ENCODE measurements around the gene UXS1. TPM values are rescaled to one million over a fixed set of nuclear protein-coding genes. Genes with fewer than 3 reads are reported as not detected.

UXS1 gene
- total RNA-seq, 1 donor from 2014 or later, result 38.0 TPM

- Mint-ChIP-seq H3K4me3 (no peak overlapping the region), H3K27ac (no peak overlapping the region), H3K9me3 (peaks cover 4% of the 10 kb centered on the region), H3K36me3 (peaks cover 55% of the 10 kb centered on the region), H3K4me1 (peaks cover 29% of the 10 kb centered on the region), H3K27me3 (ENCODE audit: insufficient read depth, low read depth) (no peaks in the 10 kb centered on the region)
- H3K4me2 ChIP-seq, result no peak overlapping the region
- no peak for DNase-seq (ENCODE audit: low spot score)
- no peaks in the 10 kb centered on the region for H4K20me1 ChIP-seq (ENCODE audit: low read depth)
- no peak overlapping the region for H3K4me3 ChIP-seq
- no peak overlapping the region for H3K27ac ChIP-seq
- H3K27me3 ChIP-seq, result no peaks in the 10 kb centered on the region
- H3K4me1 ChIP-seq, result peaks cover 3% of the 10 kb centered on the region
- no peak overlapping the region for H2AFZ ChIP-seq (replicated peaks)
- H3K79me2 ChIP-seq (ENCODE audit: low read depth), result peaks cover 3% of the 10 kb centered on the region
- H3F3A ChIP-seq (ENCODE audit: low read depth), result no peaks in the 10 kb centered on the region
- H3K9ac ChIP-seq, result no peak overlapping the region
- no peaks in the 10 kb centered on the region for H3K36me3 ChIP-seq
- H3K9me3 ChIP-seq (ENCODE audit: low read depth), result no peaks in the 10 kb centered on the region
- TF ChIP-seq CTCF (IDR thresholded peaks at IDR 0.05), result no peak
- TF ChIP-seq EZH2phosphoT487 (IDR thresholded peaks at IDR 0.05), result no peak
- no peak for TF ChIP-seq EZH2 (IDR thresholded peaks at IDR 0.05)
Measured at GRCh38 chr2:106142683-106143082, 51.4 kb downstream of the UXS1 start.

- Histone ChIP-seq H3K79me2 (ENCODE audit: low read depth) (peaks cover 11% of the 10 kb centered on the region), H3K27ac (no peak overlapping the region)
Measured at GRCh38 chr2:106140913-106141312, 53.2 kb downstream of the UXS1 start.

GRCh38 chr2:106140113-106140512 lies 54.0 kb downstream of the UXS1 start:
- H3K9ac ChIP-seq, result no peak overlapping the region

More at GRCh38 chr2:106140913-106141312, 53.2 kb downstream of the UXS1 start:
- Histone ChIP-seq H3K27me3 (no peaks in the 10 kb centered on the region), H3K9me3 (ENCODE audit: low read depth) (no peaks in the 10 kb centered on the region), H3K4me3 (no peak overlapping the region), H3K4me2 (no peak overlapping the region), H2AFZ (replicated peaks) (no peak overlapping the region), H3K9ac (no peak overlapping the region), H4K20me1 (ENCODE audit: low read depth) (no peaks in the 10 kb centered on the region), H3K4me1 (peaks cover 3% of the 10 kb centered on the region), H3F3A (ENCODE audit: low read depth) (no peaks in the 10 kb centered on the region), H3K36me3 (no peaks in the 10 kb centered on the region)
- Mint-ChIP-seq H3K27ac (no peak overlapping the region), H3K9me3 (peaks cover 4% of the 10 kb centered on the region), H3K27me3 (ENCODE audit: insufficient read depth, low read depth) (no peaks in the 10 kb centered on the region), H3K36me3 (peaks cover 52% of the 10 kb centered on the region), H3K4me3 (no peak overlapping the region), H3K4me1 (peaks cover 22% of the 10 kb centered on the region)
- no peak for DNase-seq (ENCODE audit: low spot score)
- no peak for TF ChIP-seq CTCF (IDR thresholded peaks at IDR 0.05)
- TF ChIP-seq EZH2 (IDR thresholded peaks at IDR 0.05), result no peak
- no peak for TF ChIP-seq EZH2phosphoT487 (IDR thresholded peaks at IDR 0.05)

More at GRCh38 chr2:106140113-106140512, 54.0 kb downstream of the UXS1 start:
- no peak overlapping the region for H3K4me2 ChIP-seq
- H3K9me3 ChIP-seq (ENCODE audit: low read depth), result no peaks in the 10 kb centered on the region
- DNase-seq (ENCODE audit: low spot score), result no peak
- no peaks in the 10 kb centered on the region for H3F3A ChIP-seq (ENCODE audit: low read depth)
- H3K4me3 ChIP-seq, result no peak overlapping the region
- H3K27me3 Mint-ChIP-seq (ENCODE audit: insufficient read depth, low read depth), result no peaks in the 10 kb centered on the region
- no peaks in the 10 kb centered on the region for H3K36me3 ChIP-seq
- no peak overlapping the region for H3K4me3 Mint-ChIP-seq
- no peak for TF ChIP-seq EZH2 (IDR thresholded peaks at IDR 0.05)
- TF ChIP-seq EZH2phosphoT487 (IDR thresholded peaks at IDR 0.05), result no peak
- TF ChIP-seq CTCF (IDR thresholded peaks at IDR 0.05), result no peak
- H3K9me3 Mint-ChIP-seq, result peaks cover 4% of the 10 kb centered on the region
- H3K27ac ChIP-seq, result no peak overlapping the region
- H3K27ac Mint-ChIP-seq, result no peak overlapping the region
- peaks cover 19% of the 10 kb centered on the region for H3K4me1 Mint-ChIP-seq
- no peaks in the 10 kb centered on the region for H3K27me3 ChIP-seq
- peaks cover 48% of the 10 kb centered on the region for H3K36me3 Mint-ChIP-seq
- H3K4me1 ChIP-seq, result peaks cover 3% of the 10 kb centered on the region
- peaks cover 11% of the 10 kb centered on the region for H3K79me2 ChIP-seq (ENCODE audit: low read depth)
- H4K20me1 ChIP-seq (ENCODE audit: low read depth), result no peaks in the 10 kb centered on the region
- H2AFZ ChIP-seq (replicated peaks), result no peak overlapping the region

Data from neural progenitor cell (in vitro differentiated cells).